Measurements from ENCODE around the gene GSX1. TPM values are rescaled to one million over a fixed set of nuclear protein-coding genes. Genes with fewer than 3 reads are reported as not detected.

GSX1 gene
- total RNA-seq, 2 experiments from 2014 or later = not detected

DNA sequence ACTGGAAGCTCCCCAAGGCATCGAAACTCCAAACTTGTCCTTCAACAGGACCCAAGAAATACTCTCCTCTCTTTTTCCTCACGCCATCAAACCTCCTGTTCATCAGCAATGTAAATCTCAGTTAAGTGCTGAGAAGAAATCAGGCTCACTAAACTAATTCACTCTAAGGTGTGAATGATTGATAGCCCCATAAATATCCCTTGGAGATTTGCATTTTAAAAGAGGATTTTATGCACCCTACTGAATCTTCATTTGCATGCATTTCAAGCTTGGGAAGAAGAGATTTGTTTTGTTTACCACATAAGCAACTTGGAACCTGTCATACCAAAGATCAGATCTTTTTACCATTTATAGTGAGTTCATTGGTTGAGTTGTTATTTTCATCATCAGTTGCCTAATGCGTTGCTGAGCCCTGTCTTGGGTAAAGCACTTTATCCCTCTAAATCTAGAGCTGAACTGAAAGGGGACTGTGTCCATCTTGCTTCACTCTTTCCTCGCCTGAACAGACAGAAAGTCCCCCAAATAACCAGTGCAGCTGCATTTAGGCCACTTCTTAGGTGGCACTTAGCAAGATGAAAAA lies 40.2 kb upstream of the GSX1 start:
- Mint-ChIP-seq H3K4me1 (ENCODE audit: low read depth) (no peaks in the 10 kb centered on the region), H3K9me3 (peaks cover 3% of the 10 kb centered on the region), H3K4me3 (no peak overlapping the region), H3K27me3 (peaks cover under 1% of the 10 kb centered on the region), H3K36me3 (ENCODE audit: low read depth) (peaks cover 4% of the 10 kb centered on the region), H3K27ac (no peak overlapping the region)
- no peak overlapping the region for H3K27ac ChIP-seq (ENCODE audit: low read depth in 1 of 2, low read length in 2 of 2)
- no peaks in the 10 kb centered on the region for H3K36me3 ChIP-seq (ENCODE audit: insufficient read depth, low read length)
- peaks cover 7 to 11% of the 10 kb centered on the region in 2 experiments for H3K9me3 ChIP-seq (ENCODE audit: control insufficient read depth in 1 of 2, insufficient read depth in 1 of 2, low read length in 2 of 2)
- no peaks in the 10 kb centered on the region for H3K4me1 ChIP-seq (ENCODE audit: insufficient read depth, low read length)
- no peak overlapping the region for H3K4me3 ChIP-seq (ENCODE audit: low read length)
- no peak for TF ChIP-seq CTCF (IDR thresholded peaks at IDR 0.05)
- intact Hi-C loops (cut with DNase I, micrococcal nuclease) = no loop called here
- no peak for DNase-seq
- no peak for ATAC-seq (ENCODE audit: poor library complexity)
- ChIA-PET CTCF (no interaction called here), POLR2A (no interaction called here)
- peaks cover 3% of the 10 kb centered on the region in 2 experiments for H3K27me3 ChIP-seq (ENCODE audit: control insufficient read depth in 1 of 2, insufficient read depth in 2 of 2, low read length in 2 of 2)

- Histone ChIP-seq H3K36me3 (ENCODE audit: insufficient read depth, low read length) (no peaks in the 10 kb centered on the region), H3K9me3 (ENCODE audit: control insufficient read depth in 1 of 2, insufficient read depth in 1 of 2, low read length in 2 of 2) (no peaks in the 10 kb centered on the region), H3K27me3 (ENCODE audit: control insufficient read depth in 1 of 2, insufficient read depth in 2 of 2, low read length in 2 of 2) (peaks cover 4 to 13% of the 10 kb centered on the region in 2 experiments), H3K4me3 (ENCODE audit: low read length) (no peak overlapping the region), H3K27ac (ENCODE audit: low read depth in 1 of 2, low read length in 2 of 2) (no peak overlapping the region), H3K4me1 (ENCODE audit: insufficient read depth, low read length) (no peaks in the 10 kb centered on the region)
- DNase-seq (no peak), ATAC-seq (ENCODE audit: poor library complexity) (no peak)
- TF ChIP-seq CTCF (IDR thresholded peaks at IDR 0.05) = no peak
- no peak overlapping the region for H3K27ac Mint-ChIP-seq
- H3K4me1 Mint-ChIP-seq (ENCODE audit: low read depth) = no peaks in the 10 kb centered on the region
- H3K27me3 Mint-ChIP-seq = peaks cover 31% of the 10 kb centered on the region
- POLR2A ChIA-PET = no interaction called here
- H3K9me3 Mint-ChIP-seq = no peaks in the 10 kb centered on the region
- no peaks in the 10 kb centered on the region for H3K36me3 Mint-ChIP-seq (ENCODE audit: low read depth)
- CTCF ChIA-PET = no interaction called here
- H3K4me3 Mint-ChIP-seq = no peak overlapping the region
- intact Hi-C loops (cut with DNase I, micrococcal nuclease) = no loop called here
These were observed 26.6 kb upstream of the GSX1 start for GRCh38 chr13:27765650-27766049.

DNA sequence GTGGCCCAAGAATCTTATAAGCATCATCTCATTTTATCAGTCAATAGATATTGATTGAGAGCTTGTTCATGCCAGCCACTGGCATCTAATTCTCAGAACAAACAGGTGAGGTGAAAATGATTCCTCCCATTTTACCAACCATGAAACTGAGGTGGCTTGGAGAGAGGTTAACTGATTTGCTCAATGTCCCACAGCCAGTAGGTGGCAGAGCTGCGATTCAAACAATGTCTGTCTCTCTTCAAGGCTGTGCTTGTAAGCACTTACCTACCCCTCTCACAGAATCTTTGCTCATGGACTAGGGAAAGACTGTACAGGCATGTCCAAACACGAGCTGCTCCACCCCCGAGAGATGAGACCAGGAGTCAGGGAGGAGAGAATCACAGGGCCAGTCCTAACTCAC lies 21.5 kb upstream of the GSX1 start:
- no peak overlapping the region for H3K4me3 ChIP-seq (ENCODE audit: low read length)
- no peaks in the 10 kb centered on the region for H3K9me3 Mint-ChIP-seq
- no peaks in the 10 kb centered on the region for H3K4me1 Mint-ChIP-seq (ENCODE audit: low read depth)
- intact Hi-C loops (cut with DNase I, micrococcal nuclease) = loop anchor here (1.0 to 2.0 kb wide), 2 partner anchors 55 to 56 kb away; no protein-coding TSS in a partner anchor
- H3K27ac ChIP-seq (ENCODE audit: low read depth in 1 of 2, low read length in 2 of 2) = no peak overlapping the region
- no peak overlapping the region for H3K27ac Mint-ChIP-seq
- H3K4me3 Mint-ChIP-seq = no peak overlapping the region
- peaks cover 45% of the 10 kb centered on the region for H3K27me3 Mint-ChIP-seq
- no peaks in the 10 kb centered on the region for H3K36me3 ChIP-seq (ENCODE audit: insufficient read depth, low read length)
- peak; percentile 56 for TF ChIP-seq CTCF (IDR thresholded peaks at IDR 0.05)
- DNase-seq (peak in 5 of 14 experiments; percentile 12 to 45 (median 24)), ATAC-seq (ENCODE audit: poor library complexity) (no peak)
- H3K4me1 ChIP-seq (ENCODE audit: insufficient read depth, low read length) = no peaks in the 10 kb centered on the region
- H3K9me3 ChIP-seq (ENCODE audit: control insufficient read depth in 1 of 2, insufficient read depth in 1 of 2, low read length in 2 of 2) = peaks cover 0 to under 1% of the 10 kb centered on the region in 2 experiments
- peaks cover 6 to 23% of the 10 kb centered on the region in 2 experiments for H3K27me3 ChIP-seq (ENCODE audit: control insufficient read depth in 1 of 2, insufficient read depth in 2 of 2, low read length in 2 of 2)
- no peaks in the 10 kb centered on the region for H3K36me3 Mint-ChIP-seq (ENCODE audit: low read depth)
- ChIA-PET CTCF (no interaction called here), POLR2A (interaction anchor here (1.8 kb wide), 1 partner anchor 56 kb away, joined by 4 read pairs; no protein-coding TSS in a partner anchor)
